A549 treated with DMSO at 1 μM for 4 hours (cell line): ENCODE data around the gene GABRR2. TPM values are rescaled to one million over a fixed set of nuclear protein-coding genes. Genes with fewer than 3 reads are reported as not detected.

Experiments used
- total RNA-seq: library from RNA; stranded (reverse); fragments of 200-300 nt; extraction: Qiagen RNA extraction; gene quantifications from 5 replicates; pipeline ENCODE4 v1.2.3, GENCODE V29; 2022; ENCODE audit warnings: low read depth

GABRR2 gene
- total RNA-seq, result 0.07 to 0.09 TPM (median 0.07 TPM) in 3 of 5 replicates, not detected in the others

DNA sequence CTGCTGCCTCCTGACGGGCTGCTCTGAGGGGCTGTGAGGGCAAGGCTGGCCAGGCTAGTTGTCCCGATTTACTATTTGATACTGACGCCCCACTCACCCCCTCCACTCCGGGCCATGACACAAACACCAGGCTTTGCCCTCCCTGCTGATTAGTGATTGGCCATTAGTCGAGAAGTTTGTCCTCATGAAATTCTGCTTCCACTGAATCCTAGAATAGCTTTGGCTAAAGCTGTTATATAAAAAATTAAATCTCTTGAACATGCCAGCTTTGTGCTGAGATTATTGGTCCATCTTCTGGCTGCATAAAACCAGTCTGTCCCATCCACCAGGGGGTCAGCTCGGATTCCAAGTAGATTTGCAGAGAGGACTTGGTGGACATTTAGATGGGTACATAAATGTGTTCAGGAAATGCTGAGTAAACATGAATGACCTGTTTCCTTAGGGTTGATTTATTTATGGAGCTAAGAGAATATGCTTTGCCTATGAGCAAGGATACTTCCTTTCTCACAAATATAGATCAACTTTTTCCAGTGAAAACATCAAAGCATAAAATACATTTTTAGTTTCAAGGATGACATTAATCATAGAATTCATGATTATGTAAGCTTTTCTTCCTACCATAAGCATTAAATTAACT lies at the start of gene GABRR2:
Gene GABRR2, minus strand, starts transcription at position 51 of the 637 bp plus-strand sequence. CDS start 134 bp downstream, outside the sequence.

DNA sequence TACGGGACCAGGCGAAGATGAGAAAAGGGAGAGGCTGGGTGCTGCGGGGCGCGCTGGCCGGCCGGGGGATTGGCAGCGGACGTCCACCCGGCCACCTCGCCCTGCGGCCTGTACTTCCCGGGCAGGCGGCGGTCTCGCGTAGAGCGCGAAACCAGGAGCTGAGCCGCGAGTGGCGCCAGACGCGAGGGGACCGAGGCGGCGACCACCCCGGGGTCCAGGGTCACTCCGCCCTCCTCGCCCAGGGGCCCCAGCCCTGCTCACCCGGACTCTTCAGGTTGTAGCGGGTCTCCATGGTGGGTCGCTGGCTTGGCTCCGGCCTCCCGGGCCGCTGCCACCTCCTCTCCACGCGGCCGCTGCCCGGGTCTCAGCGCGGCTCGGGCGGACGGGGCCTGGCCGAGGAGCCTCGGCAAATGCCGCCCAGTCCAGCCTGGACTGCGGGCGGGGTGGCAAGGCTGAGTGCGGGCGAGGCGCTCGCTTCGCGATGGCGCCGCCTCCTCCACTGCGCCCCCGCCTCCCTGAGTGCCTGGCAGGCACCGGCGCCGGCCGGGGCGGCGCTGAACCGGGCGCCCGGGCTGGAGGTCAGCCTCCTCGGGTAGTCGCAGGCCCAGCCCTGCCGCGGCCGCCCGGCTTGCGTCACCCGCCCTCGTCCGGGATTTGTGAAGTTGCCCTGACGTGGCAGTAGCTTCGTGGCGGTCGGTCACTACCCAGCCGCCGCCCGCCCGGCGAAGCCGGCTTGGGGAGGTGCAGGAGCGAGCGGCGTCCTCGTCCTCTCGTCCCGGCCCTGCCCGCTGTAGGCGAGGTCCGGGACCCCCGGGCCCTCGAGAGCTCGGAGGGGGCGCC lies 37.4 kb upstream of the GABRR2 start, which contains the start of gene UBE2J1:
Gene UBE2J1, minus strand, starts transcription at position 445 of the 840 bp plus-strand sequence. Its CDS starts 153 bp downstream, at position 292.

DNA sequence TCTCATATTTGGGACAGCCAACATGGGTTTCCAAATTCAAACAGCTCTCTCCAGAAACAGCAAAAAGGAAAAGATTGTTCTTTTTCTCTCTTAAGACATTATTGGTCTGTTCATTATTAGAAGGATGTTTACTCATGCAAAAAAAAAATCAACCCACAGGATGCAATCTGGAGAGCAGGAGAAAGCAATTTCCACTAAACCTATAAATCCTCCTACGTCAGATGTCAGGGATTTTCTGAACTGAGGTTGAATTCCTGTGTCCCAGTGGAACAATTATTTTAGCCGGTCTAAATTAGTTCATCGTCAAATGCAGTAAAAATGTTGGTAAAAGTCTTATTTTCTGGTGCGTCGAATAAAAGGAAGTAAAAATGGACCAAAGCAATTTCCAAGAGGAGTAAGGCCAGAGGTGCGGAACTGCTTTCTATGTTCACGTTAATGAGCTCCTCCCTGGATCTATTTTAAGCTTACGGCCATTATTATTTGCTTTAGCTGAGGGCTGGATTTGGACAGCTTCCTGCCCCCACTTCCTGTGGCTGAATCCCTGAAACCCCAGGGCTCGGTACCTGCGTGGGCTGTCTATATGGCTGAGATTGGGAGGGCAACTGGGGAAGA lies 97.7 kb downstream of the GABRR2 start, which contains the start of gene GABRR1:
Gene GABRR1, minus strand, starts transcription at position 60 of the 612 bp plus-strand sequence. Its CDS starts 36 bp downstream, at position 24.

Other genes starting within 250 kb of the GABRR2 start
- 17.0 to 27.1 TPM (median 22.4 TPM) in 5 replicates for gene PNRC1, start 234.5 kb downstream of the GABRR2 start, total RNA-seq
- gene SRSF12, start 197.2 kb downstream of the GABRR2 start, total RNA-seq, result 0.84 to 1.6 TPM (median 1.1 TPM) in 5 replicates
- 10.2 to 18.4 TPM (median 14.8 TPM) in 5 replicates for gene PM20D2, start 169.2 kb downstream of the GABRR2 start, total RNA-seq
- gene GABRR1, start 97.9 kb downstream of the GABRR2 start, total RNA-seq, result not detected in 5 replicates
- 13.3 to 18.4 TPM (median 16.1 TPM) in 5 replicates for gene UBE2J1, start 37.4 kb upstream of the GABRR2 start, total RNA-seq
- 3.3 to 4.5 TPM (median 4.4 TPM) in 5 replicates for gene RRAGD, start 97.0 kb upstream of the GABRR2 start, total RNA-seq
- 1.4 to 2.9 TPM (median 2.2 TPM) in 5 replicates for gene ANKRD6, start 117.9 kb upstream of the GABRR2 start, total RNA-seq